ENCODE results near the gene SCRT2. TPM values are rescaled to one million over a fixed set of nuclear protein-coding genes. Genes with fewer than 3 reads are reported as not detected.
A peak's percentile ranks its signal among the peaks of the same experiment; 100 is the strongest.

SCRT2 gene
- total and polyA plus RNA-seq, 2 of the 8 experiments (the other 6 are each of a cell fraction or from before 2014, with no cell fraction given): 0.12 to 0.34 TPM

- Histone ChIP-seq H2AK5ac (ENCODE audit: low read depth, low read length) (no peak overlapping the region), H2BK15ac (ENCODE audit: low read length) (no peak overlapping the region), H3K14ac (ENCODE audit: insufficient read length) (no peak overlapping the region), H4K5ac (ENCODE audit: insufficient read length, low read depth, low read length) (no peak overlapping the region), H3K79me2 (ENCODE audit: control insufficient read depth in 1 of 2, insufficient read depth in 2 of 2, low read length in 2 of 2) (no peaks in the 10 kb centered on the region), H4K91ac (replicated peaks; ENCODE audit: insufficient read length, low read length) (no peak overlapping the region), H4K8ac (ENCODE audit: extremely low read depth, insufficient read depth, low read length) (peak overlapping the region; percentile 43; the same call in 1 of the 2 replicates), H4K20me1 (replicated peaks in 1 of 2; ENCODE audit: control insufficient read depth in 1 of 2, insufficient read depth in 2 of 2, low read length in 2 of 2) (no peaks in the 10 kb centered on the region), H3K23ac (ENCODE audit: insufficient read length) (no peak overlapping the region), H3K27ac (ENCODE audit: low read depth, low read length) (no peak overlapping the region), H3K18ac (ENCODE audit: extremely low read depth, low read length) (no peak overlapping the region), H3K4me3 (ENCODE audit: extremely low read depth in 1 of 4, insufficient read depth in 2 of 4, low read depth in 3 of 4, low read length in 4 of 4) (no peak overlapping the region), H3K9ac (replicated peaks in 1 of 4; ENCODE audit: extremely low read depth in 1 of 4, low read depth in 3 of 4, low read length in 3 of 4) (no peak overlapping the region), H3K4me2 (ENCODE audit: insufficient read depth in 1 of 2, low read depth in 2 of 2, low read length in 2 of 2) (no peak overlapping the region), H3K27me3 (replicated peaks in 1 of 4; ENCODE audit: control insufficient read depth in 3 of 4, extremely low read depth in 1 of 4, insufficient read depth in 3 of 4, low read length in 3 of 4) (peaks cover 0 to 3% (median 0%) of the 10 kb centered on the region in 4 experiments; a peak in 2 of 7 replicates), H2BK20ac (ENCODE audit: low read length) (no peak overlapping the region), H2BK5ac (ENCODE audit: low read depth, low read length) (no peak overlapping the region), H3K4me1 (replicated peaks in 1 of 4; ENCODE audit: control insufficient read depth in 3 of 4, insufficient read depth in 4 of 4, low read length in 3 of 4) (no peaks in the 10 kb centered on the region; a peak in 2 of 7 replicates), H3K79me1 (ENCODE audit: low read depth, low read length) (no peaks in the 10 kb centered on the region), H3K36me3 (ENCODE audit: control insufficient read depth in 2 of 4, insufficient read depth in 4 of 4, low read length in 3 of 4) (no peaks in the 10 kb centered on the region), H3K9me3 (ENCODE audit: insufficient read depth in 2 of 2, low read depth in 1 of 2, low read length in 1 of 2) (no peaks in the 10 kb centered on the region), H3K56ac (replicated peaks; ENCODE audit: insufficient read length, low read depth, low read length) (no peak overlapping the region), H3K4ac (replicated peaks; ENCODE audit: insufficient read length, low read depth, low read length) (no peak overlapping the region), H2BK12ac (ENCODE audit: low read depth, low read length) (no peak overlapping the region), H3K23me2 (ENCODE audit: low read depth, low read length) (no peaks in the 10 kb centered on the region), H2AFZ (ENCODE audit: low read length) (no peak overlapping the region), H2BK120ac (replicated peaks; ENCODE audit: low read depth, low read length) (no peak overlapping the region)
- DNase-seq (ENCODE audit: low read depth in 1 of 2, low spot score in 2 of 2) (no peak), FAIRE-seq (no peak)
- 72% methylated on average over 11 of the region's 11 CpGs; no CpG with 5 or more reads in 1 of the 2 experiments for WGBS, 2 experiments (ENCODE audit: extremely low coverage in 1 of 2, insufficient coverage in 1 of 2, insufficient read length in 1 of 2, insufficient replicate concordance in 2 of 2, low coverage in 1 of 2, low lambda C conversion rate in 2 of 2, missing lambda C conversion rate in 1 of 2)
- no peak for TF ChIP-seq KDM5A (IDR thresholded peaks at IDR 0.05; ENCODE audit: low read length)
- TF ChIP-seq HDAC2 (IDR thresholded peaks at IDR 0.05; ENCODE audit: borderline replicate concordance in 1 of 2, low read depth in 2 of 2, low read length in 2 of 2): no peak
- no peak for TF ChIP-seq CEBPB (IDR thresholded peaks at IDR 0.05; ENCODE audit: low read depth, low read length)
- no peak for TF ChIP-seq TAF7 (optimal IDR thresholded peaks at IDR 0.05; ENCODE audit: borderline replicate concordance, low read depth, low read length)
- no peak for TF ChIP-seq SAP30 (IDR thresholded peaks at IDR 0.05; ENCODE audit: insufficient read depth, insufficient replicate concordance, low read length)
- TF ChIP-seq POLR2AphosphoS5 (IDR thresholded peaks at IDR 0.05; ENCODE audit: low read depth, low read length): no peak
- TF ChIP-seq SP2 (IDR thresholded peaks at IDR 0.05; ENCODE audit: low read length): no peak
- no peak for TF ChIP-seq YY1 (IDR thresholded peaks at IDR 0.05; ENCODE audit: low read depth, low read length)
- ChIA-PET CTCF (ENCODE audit: partially characterized antibody) (interaction anchor here (0.6 to 3.4 kb wide), 5 partner anchors 12 to 95 kb away, joined by 3 to 23 read pairs (median 3); no protein-coding TSS in a partner anchor), POLR2A (ENCODE audit: partially characterized antibody) (no interaction called here)
Observed at GRCh38 chr20:719816-720215, 44.2 kb upstream of the SCRT2 start.
